Thyroid gland (tissue), 4 donors: ENCODE measurements around the gene C2CD3.
"Not testable (repeated sequence)": the region's sequence is repeated elsewhere in the genome, so short reads cannot be mapped to it uniquely, and the experiment has no call there.

Experiments
- POLR2A ChIP-seq, 2 donors: fragments of 450-650 bp; IDR thresholded peaks; one replicate each; pipeline ENCODE4 v1.6.1; 2017; ENCODE audit warnings: antibody characterized with exemption in 2 of 2, mild to moderate bottlenecking in 2 of 2, moderate library complexity in 1 of 2
- TF ChIP-seq, protein P1 (sequence below), 6 experiments: fragments of 200-600 bp in 3 of 6; fragments of 450-650 bp in 3 of 6; sonication (generic) in 3 of 6; IDR thresholded peaks; one replicate each; pipeline ENCODE4 v1.5.1; 2016 to 2019; ENCODE audit warnings: antibody characterized with exemption in 6 of 6, mild to moderate bottlenecking in 2 of 6, inconsistent platforms in 1 of 6, moderate library complexity in 1 of 6

DNA sequence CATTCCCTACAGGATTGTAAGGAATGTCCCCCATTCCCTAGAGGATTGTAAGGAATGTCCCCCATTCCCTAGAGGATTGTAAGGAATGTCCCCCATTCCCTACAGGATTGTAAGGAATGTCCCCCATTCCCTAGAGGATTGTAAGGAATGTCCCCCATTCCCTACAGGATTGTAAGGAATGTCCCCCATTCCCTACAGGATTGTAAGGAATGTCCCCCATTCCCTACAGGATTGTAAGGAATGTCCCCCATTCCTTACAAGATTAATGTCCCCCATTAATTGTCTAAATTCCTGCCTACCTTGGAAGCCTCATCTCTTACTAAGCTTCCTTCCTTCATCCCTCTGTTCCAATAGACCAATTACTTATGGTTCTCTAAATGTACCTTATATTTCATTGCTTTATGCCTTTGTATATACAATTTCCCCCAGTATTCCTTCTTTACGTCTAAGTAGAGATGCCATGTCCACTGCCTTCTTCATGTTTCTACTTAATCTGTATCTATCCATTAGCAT lies 30.8 kb downstream of the C2CD3 start:
- TF ChIP-seq, protein P1, sequence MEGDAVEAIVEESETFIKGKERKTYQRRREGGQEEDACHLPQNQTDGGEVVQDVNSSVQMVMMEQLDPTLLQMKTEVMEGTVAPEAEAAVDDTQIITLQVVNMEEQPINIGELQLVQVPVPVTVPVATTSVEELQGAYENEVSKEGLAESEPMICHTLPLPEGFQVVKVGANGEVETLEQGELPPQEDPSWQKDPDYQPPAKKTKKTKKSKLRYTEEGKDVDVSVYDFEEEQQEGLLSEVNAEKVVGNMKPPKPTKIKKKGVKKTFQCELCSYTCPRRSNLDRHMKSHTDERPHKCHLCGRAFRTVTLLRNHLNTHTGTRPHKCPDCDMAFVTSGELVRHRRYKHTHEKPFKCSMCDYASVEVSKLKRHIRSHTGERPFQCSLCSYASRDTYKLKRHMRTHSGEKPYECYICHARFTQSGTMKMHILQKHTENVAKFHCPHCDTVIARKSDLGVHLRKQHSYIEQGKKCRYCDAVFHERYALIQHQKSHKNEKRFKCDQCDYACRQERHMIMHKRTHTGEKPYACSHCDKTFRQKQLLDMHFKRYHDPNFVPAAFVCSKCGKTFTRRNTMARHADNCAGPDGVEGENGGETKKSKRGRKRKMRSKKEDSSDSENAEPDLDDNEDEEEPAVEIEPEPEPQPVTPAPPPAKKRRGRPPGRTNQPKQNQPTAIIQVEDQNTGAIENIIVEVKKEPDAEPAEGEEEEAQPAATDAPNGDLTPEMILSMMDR (IDR thresholded peaks at IDR 0.05) = not testable (repeated sequence)
- not testable (repeated sequence) for TF ChIP-seq POLR2A (IDR thresholded peaks at IDR 0.05)
